Cerebellar cortex (tissue), 1 donor: ENCODE data around the gene AFF4.
"Not testable (repeated sequence)": the region's sequence is repeated elsewhere in the genome, so short reads cannot be mapped to it uniquely, and the experiment has no call there.

Source experiments
- DNase-seq: peaks from one replicate; pipeline ENCODE4 v3.0.0-alpha.2; 2015; ENCODE audit warnings: low spot score

The AFF4 gene

GRCh38 chr5:132956166-132956799 is 7.2 kb downstream of the AFF4 start:
- DNase-seq: not testable (repeated sequence)

- DNase-seq: no peak
Measured at GRCh38 chr5:132953710-132954109, 9.7 kb downstream of the AFF4 start.

- DNase-seq: no peak
Measured at GRCh38 chr5:132952829-132953228, 10.6 kb downstream of the AFF4 start.

DNA sequence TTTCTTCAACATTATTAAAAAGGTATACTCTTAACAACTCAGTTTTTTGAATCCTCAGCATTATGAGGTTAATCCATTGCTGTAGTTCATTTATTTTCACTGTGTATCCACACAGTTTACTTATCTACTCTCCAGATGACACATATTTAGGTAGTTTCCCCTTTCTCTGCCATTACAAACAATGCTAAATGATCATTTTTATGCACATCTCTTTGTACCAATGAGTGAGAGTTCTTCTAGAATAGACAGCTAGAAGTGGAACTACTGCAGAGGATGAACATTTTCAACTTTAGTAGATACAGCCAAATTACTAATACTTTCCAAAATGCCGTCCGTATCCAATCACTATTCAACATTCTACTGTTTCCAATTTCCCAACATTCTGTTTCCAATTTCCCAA is 11.5 kb downstream of the AFF4 start:
- no peak for DNase-seq

DNA sequence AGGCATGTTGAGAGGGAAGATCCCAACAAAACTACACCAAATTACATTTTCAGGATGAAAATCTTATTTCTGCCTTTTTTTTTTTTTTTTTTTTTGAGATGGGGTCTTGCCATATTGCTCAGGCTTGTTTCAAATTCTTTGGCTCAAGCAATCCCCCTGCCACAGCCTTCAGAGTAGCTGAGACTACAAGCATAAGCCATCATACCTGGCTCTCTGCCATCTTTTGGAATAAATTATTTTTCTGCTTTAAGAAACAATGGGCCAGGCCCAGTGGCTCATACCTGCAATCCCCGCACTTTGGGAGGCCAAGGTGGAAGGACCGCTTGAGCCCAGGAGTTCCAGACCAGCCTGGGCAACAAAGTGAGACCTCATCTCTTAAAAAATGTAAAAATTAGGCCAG is 14.3 kb downstream of the AFF4 start:
- no peak for DNase-seq

- DNase-seq: no peak
Measured at GRCh38 chr5:132947671-132948070, 15.8 kb downstream of the AFF4 start.

DNA sequence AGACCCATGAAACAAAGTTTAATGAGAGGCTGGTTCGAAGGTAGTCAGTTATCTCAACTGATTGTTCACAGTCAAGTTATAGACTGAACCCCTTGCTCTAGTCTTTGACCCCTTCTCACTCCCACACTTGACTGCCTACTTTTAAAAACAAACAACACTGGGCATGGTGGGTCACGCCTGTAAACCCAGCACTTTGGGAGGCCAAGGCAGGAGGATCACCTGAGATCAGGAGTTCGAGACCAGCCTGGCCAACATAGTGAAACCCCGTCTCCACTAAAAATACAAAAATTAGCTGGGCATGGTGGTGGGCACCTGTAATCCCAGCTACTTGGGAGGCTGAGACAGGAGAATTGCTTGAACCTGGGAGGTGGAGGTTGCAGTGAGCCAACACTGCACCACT is 18.1 kb downstream of the AFF4 start:
- not testable (repeated sequence) for DNase-seq

GRCh38 chr5:132943362-132944022 is 19.9 kb downstream of the AFF4 start:
- no peak for DNase-seq

- DNase-seq: no peak
Measured at GRCh38 chr5:132941331-132941730, 22.1 kb downstream of the AFF4 start.

DNA sequence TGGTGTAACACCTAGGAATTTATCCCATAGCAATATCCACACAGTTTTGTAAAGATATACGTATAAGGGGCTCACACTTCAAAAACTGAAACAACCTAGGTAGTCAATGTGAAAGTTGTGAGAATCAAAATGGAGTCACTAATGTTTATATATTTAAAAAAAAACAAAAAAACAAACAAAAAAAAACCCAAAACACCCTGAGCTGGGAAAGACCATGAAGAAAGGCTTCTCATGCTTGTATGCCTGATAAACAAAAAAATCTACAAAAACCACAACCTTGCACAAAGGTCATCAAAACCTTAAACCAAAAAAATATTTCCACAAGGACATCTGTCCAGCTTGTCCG is 35.4 kb downstream of the AFF4 start:
- no peak for DNase-seq

DNA sequence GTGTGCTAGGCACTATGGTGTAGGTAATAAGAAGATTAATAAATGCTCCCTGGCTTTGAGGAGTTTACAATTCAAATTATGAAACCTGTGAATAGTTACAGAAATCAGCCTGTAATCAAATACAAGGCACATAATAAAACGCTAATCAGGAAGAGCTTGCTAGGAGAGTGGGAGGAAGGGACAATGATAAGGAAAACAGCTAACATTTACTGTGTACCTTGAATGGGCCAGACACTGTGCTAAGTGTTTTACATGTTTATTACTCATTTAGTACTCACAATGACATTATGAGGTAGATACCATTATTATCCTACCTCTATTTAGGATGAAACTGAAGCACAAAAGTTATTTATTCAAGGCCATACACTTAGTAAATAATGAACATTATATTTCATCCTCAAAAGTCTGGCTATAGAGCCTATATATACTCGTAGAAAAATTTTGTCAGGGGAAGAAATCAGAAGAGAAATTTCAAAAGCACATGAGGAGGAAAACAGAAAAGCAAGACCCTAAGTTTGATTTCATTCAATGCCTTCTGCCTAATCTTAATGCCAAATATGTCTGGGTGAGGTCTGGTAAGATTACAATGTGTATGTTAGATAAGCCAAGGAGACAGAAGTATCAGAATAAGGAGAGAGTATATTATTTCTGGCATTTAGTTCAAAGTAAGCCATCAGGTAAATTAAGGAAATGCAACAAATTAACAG is 35.9 kb downstream of the AFF4 start:
- DNase-seq: no peak

DNA sequence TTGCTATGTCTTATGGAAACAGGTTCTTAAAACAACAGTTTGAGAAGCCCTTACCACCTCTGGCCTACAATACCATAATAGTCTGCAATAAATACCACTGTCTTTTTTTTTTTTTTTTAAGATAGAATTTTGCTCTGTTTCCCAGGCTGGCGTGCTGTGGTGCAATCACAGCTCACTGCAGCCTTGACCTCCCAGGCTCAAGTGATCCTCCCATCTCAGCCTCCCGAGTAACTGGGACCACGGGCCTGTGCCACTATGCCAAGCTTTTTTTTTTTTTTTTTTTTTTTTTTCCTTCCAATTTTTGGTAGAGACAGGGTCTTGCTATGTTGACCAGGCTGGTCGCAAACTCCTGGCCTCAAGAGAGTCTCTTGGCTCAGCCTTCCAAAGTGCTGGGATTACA is 37.0 kb downstream of the AFF4 start:
- DNase-seq: no peak

GRCh38 chr5:132916086-132916485 is 47.3 kb downstream of the AFF4 start:
- no peak for DNase-seq

GRCh38 chr5:132915681-132916080 is 47.8 kb downstream of the AFF4 start:
- DNase-seq: no peak

- DNase-seq: no peak
Measured at GRCh38 chr5:132909702-132910101, 53.7 kb downstream of the AFF4 start.

DNA sequence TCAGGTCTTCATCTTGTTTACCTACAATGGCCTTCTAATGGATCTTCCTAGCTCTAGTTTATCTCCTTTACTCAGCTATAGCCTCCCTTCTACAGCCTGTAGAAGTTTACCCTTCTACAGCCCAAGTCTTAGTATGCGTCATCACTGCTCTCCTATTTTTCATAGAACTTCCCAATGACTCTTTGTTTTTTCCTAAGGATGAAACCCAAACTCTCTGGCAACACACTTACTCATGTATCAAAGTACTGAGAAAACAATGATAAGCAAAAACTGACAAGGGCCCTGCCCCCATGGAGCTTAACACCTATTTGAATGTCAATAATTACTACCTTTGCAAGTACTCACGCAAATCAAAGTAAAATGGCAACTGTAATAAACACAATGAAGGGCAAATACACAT is 56.3 kb downstream of the AFF4 start:
- no peak for DNase-seq

DNA sequence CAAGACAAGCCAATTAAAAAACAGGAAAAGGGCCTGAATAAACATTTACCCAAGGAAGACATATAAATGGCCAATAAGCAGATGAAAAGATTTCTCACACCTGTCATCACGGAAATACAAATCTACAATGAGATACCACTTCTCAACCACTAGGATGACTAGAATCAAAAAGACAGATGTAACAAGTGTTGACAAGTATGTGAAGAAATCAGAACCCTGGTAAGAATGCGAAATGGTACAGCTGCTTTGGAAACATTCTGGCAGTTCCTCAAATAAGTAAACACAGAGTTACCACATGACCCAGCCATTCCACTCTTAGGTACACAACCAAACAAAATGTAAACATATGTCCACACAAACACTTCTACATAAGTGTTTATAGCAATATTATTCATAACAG is 57.5 kb downstream of the AFF4 start:
- no peak for DNase-seq

GRCh38 chr5:132901730-132902129 is 61.7 kb downstream of the AFF4 start:
- no peak for DNase-seq

DNA sequence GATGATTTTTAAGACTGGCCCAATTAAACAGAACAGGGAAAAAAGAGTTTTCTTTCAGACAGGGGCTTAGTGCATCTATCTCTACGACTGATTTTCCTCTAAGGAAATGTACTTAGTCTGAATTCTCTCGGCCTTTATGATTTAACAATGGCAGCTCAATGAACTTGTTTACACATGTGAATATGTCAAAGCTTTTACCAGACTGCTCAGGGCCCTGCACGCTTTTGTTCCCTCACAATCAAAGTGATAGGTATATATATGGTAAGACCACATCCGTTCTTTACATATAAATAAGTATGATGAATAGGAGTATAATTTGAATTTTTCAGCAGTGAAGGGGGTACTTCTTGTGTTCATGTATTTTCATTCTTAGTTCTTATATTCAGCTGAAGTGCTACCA is 62.4 kb downstream of the AFF4 start:
- DNase-seq: no peak

- no peak for DNase-seq
Measured at GRCh38 chr5:132898094-132898493, 65.3 kb downstream of the AFF4 start.

DNA sequence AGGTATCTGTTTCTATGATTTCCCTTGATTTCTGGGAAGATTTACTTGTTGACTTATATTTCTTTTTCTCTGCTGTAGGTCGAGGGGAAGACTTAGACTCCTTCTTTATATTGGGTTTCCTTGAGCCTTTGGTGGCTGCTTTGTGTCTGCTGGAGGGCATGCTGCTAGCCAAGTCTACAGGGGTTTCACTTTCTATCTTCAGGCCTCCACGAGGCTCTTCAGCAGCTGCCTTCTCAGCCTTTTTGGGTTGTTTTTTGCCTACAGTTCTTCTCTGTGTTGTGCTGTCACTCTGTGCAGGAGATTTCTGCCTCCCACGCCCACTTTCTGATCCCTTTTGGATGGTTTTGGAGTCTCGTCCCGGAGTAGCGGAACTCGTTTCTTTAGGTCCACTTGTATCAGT is 66.7 kb downstream of the AFF4 start:
- DNase-seq: no peak

DNA sequence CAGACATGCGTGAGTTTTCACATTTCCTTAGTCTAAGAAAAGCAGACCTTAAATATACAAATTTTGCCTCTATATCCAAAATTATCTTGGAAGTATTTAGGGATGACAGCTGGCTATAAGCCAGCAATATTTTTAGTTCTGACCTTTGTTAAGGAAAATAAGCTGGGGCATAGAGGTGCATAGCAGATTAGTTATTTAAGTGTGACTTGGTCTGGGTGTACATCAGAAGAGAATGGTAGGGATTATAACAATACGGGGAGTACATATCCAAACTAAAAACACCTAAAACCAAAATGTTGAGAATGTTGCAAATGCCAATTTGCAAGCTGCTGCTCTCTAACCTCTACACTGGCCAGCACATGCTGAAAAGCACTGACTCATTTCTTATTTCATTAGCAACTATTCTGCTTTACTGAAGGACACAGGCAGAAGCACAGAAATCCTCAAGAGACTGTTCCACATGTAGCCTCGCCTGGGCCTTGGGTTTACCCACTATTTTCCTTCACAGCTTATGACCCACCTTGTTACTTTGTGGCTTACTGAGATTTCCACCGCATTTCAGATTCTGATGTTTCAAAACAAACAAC is 67.6 kb downstream of the AFF4 start:
- no peak for DNase-seq

- DNase-seq: no peak
Measured at GRCh38 chr5:132890817-132891216, 72.6 kb downstream of the AFF4 start.
